ENCODE results near the gene CELA3B. TPM values are rescaled to one million over a fixed set of nuclear protein-coding genes. Genes with fewer than 3 reads are reported as not detected.

CELA3B gene
- polyA plus RNA-seq, 4 donors: 0.27 to 11.4 (median 2.2) TPM

GRCh38 chr1:21952786-21953520, 23.9 kb upstream of the CELA3B start:
- H3K4me1 ChIP-seq (ENCODE audit: control insufficient read depth in 3 of 3, insufficient read depth in 2 of 3, low read depth in 1 of 3, low read length in 2 of 3): peaks cover 0 to 17% (median 1%) of the 10 kb centered on the region in 3 donors
- FAIRE-seq (no peak), DNase-seq (no peak)
- H3K9me3 ChIP-seq (ENCODE audit: control insufficient read depth in 2 of 2, insufficient read depth in 1 of 2, low read depth in 1 of 2, low read length in 1 of 2): no peaks in the 10 kb centered on the region
- no peak overlapping the region for H3K4me3 ChIP-seq (ENCODE audit: low read depth in 1 of 3, low read length in 3 of 3)
- no peak overlapping the region for H3K27ac ChIP-seq (ENCODE audit: low read depth in 1 of 3, low read length in 2 of 3)
- WGBS, 3 donors: 79 to 85% (median 82%) methylated on average over 6 of the region's 6 CpGs
- no peaks in the 10 kb centered on the region for H3K27me3 ChIP-seq (ENCODE audit: control insufficient read depth in 3 of 3, insufficient read depth in 3 of 3, low read length in 3 of 3)
- H3K36me3 ChIP-seq (ENCODE audit: control insufficient read depth in 3 of 3, insufficient read depth in 2 of 3, low read depth in 1 of 3, low read length in 3 of 3): no peaks in the 10 kb centered on the region

DNA sequence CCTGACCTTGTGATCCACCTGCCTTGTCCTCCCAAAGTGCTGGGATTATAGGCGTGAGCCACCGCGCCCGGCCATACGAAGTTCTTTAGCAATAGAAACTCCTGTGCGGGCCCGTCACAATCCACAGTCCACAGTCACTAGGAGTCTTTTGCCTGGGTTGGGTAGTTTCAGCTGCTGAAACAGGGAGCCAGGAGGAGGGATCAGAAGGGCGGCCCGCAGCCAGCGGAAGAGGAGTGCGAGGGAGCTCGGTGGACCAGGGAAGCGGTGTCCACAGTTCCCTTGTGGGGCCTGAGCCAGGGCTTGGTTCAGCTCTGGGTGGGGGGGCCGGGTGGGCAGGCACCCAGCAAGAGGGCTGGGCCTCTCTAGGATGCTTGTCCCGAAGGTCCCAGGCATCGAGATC, 21.8 kb upstream of the CELA3B start:
- H3K4me3 ChIP-seq (ENCODE audit: low read depth in 1 of 3, low read length in 3 of 3): no peak overlapping the region
- H3K4me1 ChIP-seq (ENCODE audit: control insufficient read depth in 3 of 3, insufficient read depth in 2 of 3, low read depth in 1 of 3, low read length in 2 of 3): peaks cover 0 to 17% (median 1%) of the 10 kb centered on the region in 3 donors
- WGBS, 3 donors: 66 to 81% (median 72%) methylated on average over 15 to 16 of the region's 16 CpGs
- FAIRE-seq (no peak), DNase-seq (no peak)
- no peaks in the 10 kb centered on the region for H3K27me3 ChIP-seq (ENCODE audit: control insufficient read depth in 3 of 3, insufficient read depth in 3 of 3, low read length in 3 of 3)
- H3K9me3 ChIP-seq (ENCODE audit: control insufficient read depth in 2 of 2, insufficient read depth in 1 of 2, low read depth in 1 of 2, low read length in 1 of 2): no peaks in the 10 kb centered on the region
- no peaks in the 10 kb centered on the region for H3K36me3 ChIP-seq (ENCODE audit: control insufficient read depth in 3 of 3, insufficient read depth in 2 of 3, low read depth in 1 of 3, low read length in 3 of 3)
- peak overlapping the region in 1 of 3 donors; percentile 35 for H3K27ac ChIP-seq (ENCODE audit: low read depth in 1 of 3, low read length in 2 of 3)

DNA sequence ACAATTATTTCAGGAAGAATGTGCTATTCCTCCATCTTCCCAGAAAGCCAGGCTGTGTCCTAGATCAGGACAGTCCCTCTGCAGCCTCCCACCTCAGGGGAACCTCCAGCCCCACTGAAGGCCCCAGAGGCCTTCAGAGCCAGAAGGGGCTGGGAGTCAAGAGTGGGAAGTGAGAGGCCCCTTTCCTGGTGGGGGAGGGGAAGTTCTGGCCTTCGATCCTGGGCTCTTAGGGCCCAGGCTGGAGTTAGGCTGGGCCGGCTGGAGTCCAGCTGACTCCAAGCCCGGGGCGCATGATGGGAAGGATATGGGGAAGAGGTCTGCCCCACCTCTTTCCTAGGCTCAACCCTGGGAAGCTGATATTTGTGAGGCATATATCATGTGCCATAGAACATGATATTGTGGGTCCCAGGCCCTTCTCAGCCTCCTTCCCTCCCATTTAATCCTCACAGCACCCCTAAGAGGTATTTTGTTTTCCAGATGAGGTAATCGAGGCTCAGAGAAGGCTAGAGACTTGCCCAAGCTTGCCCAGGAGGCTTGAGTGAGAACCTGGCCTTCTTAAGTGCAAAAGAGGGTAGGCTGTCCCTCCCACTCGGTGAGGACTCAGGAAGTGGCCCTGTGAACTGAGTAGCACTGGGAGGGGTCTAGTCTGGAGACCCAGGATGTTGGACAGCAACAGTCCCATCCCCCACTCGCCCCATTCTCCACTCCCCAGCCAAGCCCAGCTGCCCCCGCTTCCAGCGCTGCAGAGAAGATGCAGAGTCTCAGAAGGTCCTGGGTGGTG, 21.1 kb upstream of the CELA3B start:
- H3K9me3 ChIP-seq (ENCODE audit: control insufficient read depth in 2 of 2, insufficient read depth in 1 of 2, low read depth in 1 of 2, low read length in 1 of 2): no peaks in the 10 kb centered on the region
- H3K27me3 ChIP-seq (ENCODE audit: control insufficient read depth in 3 of 3, insufficient read depth in 3 of 3, low read length in 3 of 3): no peaks in the 10 kb centered on the region
- FAIRE-seq: no peak
- H3K27ac ChIP-seq (ENCODE audit: low read depth in 1 of 3, low read length in 2 of 3): peak overlapping the region in 1 of 3 donors; percentile 35
- no peaks in the 10 kb centered on the region for H3K36me3 ChIP-seq (ENCODE audit: control insufficient read depth in 3 of 3, insufficient read depth in 2 of 3, low read depth in 1 of 3, low read length in 3 of 3)
- peak in 1 of 2 donors; percentile 60 for DNase-seq
- no peak overlapping the region for H3K4me3 ChIP-seq (ENCODE audit: low read depth in 1 of 3, low read length in 3 of 3)
- peaks cover 0 to 17% (median 1%) of the 10 kb centered on the region in 3 donors for H3K4me1 ChIP-seq (ENCODE audit: control insufficient read depth in 3 of 3, insufficient read depth in 2 of 3, low read depth in 1 of 3, low read length in 2 of 3)
- 57 to 71% (median 60%) methylated on average over 9 of the region's 9 CpGs for WGBS, 3 donors

GRCh38 chr1:21956720-21957552, 19.9 kb upstream of the CELA3B start:
- DNase-seq (peak; percentile 36 to 81), FAIRE-seq (no peak)
- WGBS, 3 donors: 8 to 42% (median 18%) methylated on average over 17 to 18 of the region's 18 CpGs
- Histone ChIP-seq H3K27ac (ENCODE audit: low read depth in 1 of 3, low read length in 2 of 3) (peak overlapping the region in 2 of 3 donors; percentile 37 to 47), H3K27me3 (ENCODE audit: control insufficient read depth in 3 of 3, insufficient read depth in 3 of 3, low read length in 3 of 3) (no peaks in the 10 kb centered on the region), H3K4me1 (ENCODE audit: control insufficient read depth in 3 of 3, insufficient read depth in 2 of 3, low read depth in 1 of 3, low read length in 2 of 3) (peaks cover 0 to 17% (median 1%) of the 10 kb centered on the region in 3 donors), H3K9me3 (ENCODE audit: control insufficient read depth in 2 of 2, insufficient read depth in 1 of 2, low read depth in 1 of 2, low read length in 1 of 2) (no peaks in the 10 kb centered on the region), H3K36me3 (ENCODE audit: control insufficient read depth in 3 of 3, insufficient read depth in 2 of 3, low read depth in 1 of 3, low read length in 3 of 3) (no peaks in the 10 kb centered on the region), H3K4me3 (ENCODE audit: low read depth in 1 of 3, low read length in 3 of 3) (no peak overlapping the region)

- Histone ChIP-seq H3K4me1 (ENCODE audit: control insufficient read depth in 3 of 3, insufficient read depth in 2 of 3, low read depth in 1 of 3, low read length in 2 of 3) (peaks cover 0 to 16% (median 1%) of the 10 kb centered on the region in 3 donors), H3K27me3 (ENCODE audit: control insufficient read depth in 3 of 3, insufficient read depth in 3 of 3, low read length in 3 of 3) (no peaks in the 10 kb centered on the region), H3K9me3 (ENCODE audit: control insufficient read depth in 2 of 2, insufficient read depth in 1 of 2, low read depth in 1 of 2, low read length in 1 of 2) (no peaks in the 10 kb centered on the region), H3K4me3 (ENCODE audit: low read depth in 1 of 3, low read length in 3 of 3) (no peak overlapping the region), H3K27ac (ENCODE audit: low read depth in 1 of 3, low read length in 2 of 3) (no peak overlapping the region), H3K36me3 (ENCODE audit: control insufficient read depth in 3 of 3, insufficient read depth in 2 of 3, low read depth in 1 of 3, low read length in 3 of 3) (no peaks in the 10 kb centered on the region)
- WGBS, 3 donors: 76 to 85% (median 82%) methylated on average over 2 of the region's 2 CpGs
- no peak for FAIRE-seq
- DNase-seq: no peak
Observed at GRCh38 chr1:21961337-21961736, 15.5 kb upstream of the CELA3B start.

DNA sequence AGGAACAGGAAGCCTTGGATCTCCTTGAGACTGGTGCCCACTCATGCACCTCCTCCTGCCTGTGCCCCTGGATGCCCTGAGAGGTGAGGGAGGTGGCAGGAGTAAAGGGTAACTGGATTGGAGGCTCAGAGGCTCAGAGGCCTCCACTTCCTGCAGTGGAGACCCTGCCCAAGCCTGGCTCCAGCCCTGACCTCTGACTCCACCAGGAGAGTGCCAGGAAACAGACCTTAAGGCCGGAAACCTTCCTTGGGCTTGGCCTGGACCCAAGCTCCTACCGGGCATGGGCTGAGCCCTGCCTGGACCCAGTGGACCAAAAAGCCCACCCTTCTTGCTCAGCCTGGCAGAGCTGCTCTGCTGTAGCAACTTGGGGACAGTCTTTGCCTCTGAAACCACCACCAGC, 15.0 kb upstream of the CELA3B start:
- 39 to 56% (median 49%) methylated on average over 2 of the region's 2 CpGs for WGBS, 3 donors
- Histone ChIP-seq H3K9me3 (ENCODE audit: control insufficient read depth in 2 of 2, insufficient read depth in 1 of 2, low read depth in 1 of 2, low read length in 1 of 2) (no peaks in the 10 kb centered on the region), H3K4me3 (ENCODE audit: low read depth in 1 of 3, low read length in 3 of 3) (no peak overlapping the region), H3K27ac (ENCODE audit: low read depth in 1 of 3, low read length in 2 of 3) (no peak overlapping the region), H3K36me3 (ENCODE audit: control insufficient read depth in 3 of 3, insufficient read depth in 2 of 3, low read depth in 1 of 3, low read length in 3 of 3) (no peaks in the 10 kb centered on the region), H3K27me3 (ENCODE audit: control insufficient read depth in 3 of 3, insufficient read depth in 3 of 3, low read length in 3 of 3) (no peaks in the 10 kb centered on the region), H3K4me1 (ENCODE audit: control insufficient read depth in 3 of 3, insufficient read depth in 2 of 3, low read depth in 1 of 3, low read length in 2 of 3) (peaks cover 0 to 12% (median 0%) of the 10 kb centered on the region in 3 donors)
- FAIRE-seq: no peak
- no peak for DNase-seq

DNA sequence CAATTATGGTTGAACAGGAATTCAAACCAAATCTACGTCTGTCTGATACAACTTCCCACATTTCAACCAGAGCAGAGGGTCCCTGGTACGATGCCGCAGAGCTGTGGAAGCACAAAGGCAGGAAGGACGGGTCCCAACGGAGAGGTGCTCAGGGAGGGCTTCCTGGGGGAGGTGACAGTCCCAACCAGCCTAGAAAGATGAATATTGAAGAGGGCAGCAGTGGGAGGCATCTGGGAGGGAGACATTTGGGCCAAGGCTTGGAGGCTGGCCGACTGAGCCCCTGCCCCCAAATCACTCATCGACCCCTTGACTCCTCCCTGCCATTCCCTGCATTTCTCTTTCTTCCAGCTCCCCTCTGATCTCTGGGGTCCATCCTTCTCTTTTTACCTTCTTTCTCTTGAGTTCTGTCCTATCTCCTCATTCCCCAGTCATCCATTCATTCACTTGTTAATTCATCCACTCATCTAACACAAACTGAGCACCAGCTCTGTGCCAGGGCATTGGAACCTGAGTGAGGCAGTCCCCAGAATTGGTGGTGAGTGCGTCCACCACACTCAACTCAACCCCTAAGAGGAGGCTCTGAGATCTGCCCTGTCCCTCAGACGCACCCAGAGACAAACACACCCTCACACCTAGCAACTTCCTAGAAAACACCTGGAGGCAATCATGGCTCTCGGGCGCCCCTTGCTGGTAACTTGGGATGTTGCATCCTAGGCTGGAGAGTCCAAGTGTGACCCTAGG, 13.2 kb upstream of the CELA3B start:
- WGBS, 3 donors: 49 to 56% (median 55%) methylated on average over 11 of the region's 11 CpGs
- FAIRE-seq (no peak), DNase-seq (peak; percentile 89 to 90)
- Histone ChIP-seq H3K36me3 (ENCODE audit: control insufficient read depth in 3 of 3, insufficient read depth in 2 of 3, low read depth in 1 of 3, low read length in 3 of 3) (no peaks in the 10 kb centered on the region), H3K4me1 (ENCODE audit: control insufficient read depth in 3 of 3, insufficient read depth in 2 of 3, low read depth in 1 of 3, low read length in 2 of 3) (peaks cover 0 to 4% (median 0%) of the 10 kb centered on the region in 3 donors), H3K27ac (ENCODE audit: low read depth in 1 of 3, low read length in 2 of 3) (no peak overlapping the region), H3K27me3 (ENCODE audit: control insufficient read depth in 3 of 3, insufficient read depth in 3 of 3, low read length in 3 of 3) (no peaks in the 10 kb centered on the region), H3K9me3 (ENCODE audit: control insufficient read depth in 2 of 2, insufficient read depth in 1 of 2, low read depth in 1 of 2, low read length in 1 of 2) (no peaks in the 10 kb centered on the region), H3K4me3 (ENCODE audit: low read depth in 1 of 3, low read length in 3 of 3) (no peak overlapping the region)

Measured in small intestine (tissue), 7 donors.